Pancreas (tissue), 10 donors: ENCODE results near the gene ZNF474. TPM values are rescaled to one million over a fixed set of nuclear protein-coding genes. Genes with fewer than 3 reads are reported as not detected.

Source experiments
- ATAC-seq, 4 donors: fragments of 200-7000 bp; cut with Tn5 transposase; one replicate each; pipeline versions ENCODE4 v1.8.0 to v1.9.1; 2020; ENCODE audit warnings: mild to moderate bottlenecking in 4 of 4, moderate library complexity in 4 of 4
- DNase-seq, 6 donors: peaks; one replicate each; pipeline ENCODE4 v3.0.0-alpha.2; 2020
- FAIRE-seq: peaks from 2 replicates; lab custom pipeline; 2012; peaks lifted over from hg19 to GRCh38; lab: Jason Lieb, UNC
- H3K27ac ChIP-seq, 4 donors: fragments of 200-600 bp; sonication (generic); 1 replicate in 3 of 4; 2 replicates in 1 of 4; pipeline versions ENCODE4 v1.5.0 to v1.8.0; 2020
- H3K27me3 ChIP-seq, 4 donors: fragments of 200-600 bp; one replicate each; pipeline ENCODE4 v1.8.0; 2021
- H3K36me3 ChIP-seq, 3 donors: fragments of 200-600 bp; sonication (generic) in 1 of 3; one replicate each; pipeline versions ENCODE4 v1.5.0 to v1.8.0; 2020 to 2021
- H3K4me1 ChIP-seq, 3 donors: fragments of 200-600 bp; one replicate each; pipeline ENCODE4 v1.8.0; 2021
- H3K4me3 ChIP-seq, 4 donors: fragments of 200-600 bp; sonication (generic) in 2 of 4; one replicate each; pipeline versions ENCODE4 v1.5.0 to v1.8.0; 2020 to 2021
- H3K9me3 ChIP-seq, 4 donors: fragments of 200-600 bp; one replicate each; pipeline ENCODE4 v1.8.0; 2021
- CTCF ChIP-seq, 4 donors: fragments of 200-600 bp; sonication (generic) in 3 of 4; IDR thresholded peaks; one replicate each; pipeline versions ENCODE4 v1.5.0 to v1.8.0; 2021; ENCODE audit warnings: antibody characterized with exemption in 4 of 4
- WGBS, 2 donors: extraction: QIAGEN DNeasy Blood & Tissue Kit; methylation state at CpG; one replicate each; pipeline ENCODE4 v1.1.7; 2013; 5-methylcytosine and 5-hydroxymethylcytosine counted together
- intact Hi-C, 3 donors: fragments of 100-400 bp; cut with DNase I; formaldehyde crosslinking; loops; one replicate each; pipeline versions ENCODE4 v1.11.1 to v1.14.2; 2022
- polyA plus RNA-seq, 2 donors: library from polyadenylated mRNA; stranded (reverse); fragments of 200-250 nt; gene quantifications; one replicate each; pipeline ENCODE4 v1.2.3, GENCODE V29; 2013
- total RNA-seq, 6 donors: library from RNA; stranded (reverse); fragmentation: NEBNext Ultra II Directional in 4 of 6; extraction: Animal tissue kit (Norgen Biotek cat#: 25700) in 4 of 6; gene quantifications; one replicate each; pipeline versions ENCODE4 v1.2.1 to v1.2.4, GENCODE V29; 2021 to 2023
- donor health status: healthy with polysubstance abuse.
- donor health status: DM: no; HTN: no; CAD: no; lungs with moderate emphysema.
- donor health status: DM: no; HTN: no; CAD: no.
- donor health status: control.
- donor health status: control.
- donor health status: Bipolar disorder and iron deficiency.
- donor health status: DM: yes; HTN: yes; CAD: no.
- donor health status: DM: no; HTN: no; CAD: no.
- donor health status: DM: no; HTN: no; CAD: no.
- donor health status: DM: yes; HTN: yes; CAD: no.

The ZNF474 gene
- total and polyA plus RNA-seq, 8 donors = 0.08 to 0.56 (median 0.12) TPM; not detected in 5

GRCh38 chr5:122107016-122107415 lies 22.3 kb upstream of the ZNF474 start:
- ATAC-seq (no peak), DNase-seq (no peak), FAIRE-seq (no peak)
- Histone ChIP-seq H3K9me3 (no peaks in the 10 kb centered on the region), H3K4me1 (no peaks in the 10 kb centered on the region), H3K36me3 (no peaks in the 10 kb centered on the region), H3K27ac (no peak overlapping the region), H3K4me3 (no peak overlapping the region), H3K27me3 (peaks cover 0 to 6% (median 0%) of the 10 kb centered on the region in 4 donors)
- WGBS, 2 donors = 75 to 84% methylated on average over 4 of the region's 4 CpGs
- intact Hi-C loops = no loop called here
- no peak for TF ChIP-seq CTCF (IDR thresholded peaks at IDR 0.05)

- peaks cover 0 to 6% (median 0%) of the 10 kb centered on the region in 4 donors for H3K27me3 ChIP-seq
Measured at GRCh38 chr5:122110987-122111386, 18.4 kb upstream of the ZNF474 start.

GRCh38 chr5:122111460-122111859 lies 17.9 kb upstream of the ZNF474 start:
- intact Hi-C loops = no loop called here
- WGBS, 2 donors = 74 to 77% methylated on average over 5 of the region's 5 CpGs
- H3K9me3 ChIP-seq = no peaks in the 10 kb centered on the region
- H3K4me3 ChIP-seq = no peak overlapping the region
- no peak overlapping the region for H3K27ac ChIP-seq
- H3K36me3 ChIP-seq = no peaks in the 10 kb centered on the region
- ATAC-seq (no peak), FAIRE-seq (no peak), DNase-seq (no peak)
- TF ChIP-seq CTCF (IDR thresholded peaks at IDR 0.05) = no peak
- no peaks in the 10 kb centered on the region for H3K4me1 ChIP-seq
- peaks cover 0 to 3% (median 0%) of the 10 kb centered on the region in 4 donors for H3K27me3 ChIP-seq

More at GRCh38 chr5:122110987-122111386, 18.4 kb upstream of the ZNF474 start:
- DNase-seq (no peak), FAIRE-seq (no peak), ATAC-seq (no peak)
- TF ChIP-seq CTCF (IDR thresholded peaks at IDR 0.05) = no peak
- intact Hi-C loops = no loop called here
- Histone ChIP-seq H3K27ac (no peak overlapping the region), H3K36me3 (no peaks in the 10 kb centered on the region), H3K4me3 (no peak overlapping the region), H3K9me3 (no peaks in the 10 kb centered on the region), H3K4me1 (no peaks in the 10 kb centered on the region)
- WGBS, 2 donors = 17 to 18% methylated on average over 3 of the region's 3 CpGs

GRCh38 chr5:122112063-122112462 lies 17.3 kb upstream of the ZNF474 start:
- Histone ChIP-seq H3K27me3 (no peaks in the 10 kb centered on the region), H3K9me3 (no peaks in the 10 kb centered on the region), H3K27ac (no peak overlapping the region), H3K4me1 (no peaks in the 10 kb centered on the region), H3K4me3 (no peak overlapping the region), H3K36me3 (no peaks in the 10 kb centered on the region)
- FAIRE-seq = no peak
- ATAC-seq = no peak
- no peak for DNase-seq
- intact Hi-C loops = no loop called here
- no peak for TF ChIP-seq CTCF (IDR thresholded peaks at IDR 0.05)
- 36 to 47% methylated on average over 3 of the region's 3 CpGs for WGBS, 2 donors

GRCh38 chr5:122112733-122113558 lies 16.4 kb upstream of the ZNF474 start:
- intact Hi-C loops = no loop called here
- no peak for FAIRE-seq
- no peak overlapping the region for H3K4me3 ChIP-seq
- H3K27me3 ChIP-seq = no peaks in the 10 kb centered on the region
- no peak for TF ChIP-seq CTCF (IDR thresholded peaks at IDR 0.05)
- ATAC-seq = no peak
- H3K4me1 ChIP-seq = no peaks in the 10 kb centered on the region
- H3K36me3 ChIP-seq = no peaks in the 10 kb centered on the region
- DNase-seq = no peak
- H3K9me3 ChIP-seq = no peaks in the 10 kb centered on the region
- WGBS, 2 donors = 68 to 94% methylated on average over 5 to 6 of the region's 6 CpGs
- no peak overlapping the region for H3K27ac ChIP-seq
